ENCODE results near the gene FSTL4. TPM values are rescaled to one million over a fixed set of nuclear protein-coding genes. Genes with fewer than 3 reads are reported as not detected.

The FSTL4 gene
- total and polyA plus RNA-seq, 9 donors = 0.07 to 0.22 (median 0.15) TPM; not detected in 4

- H3K4me3 ChIP-seq = no peak overlapping the region
- no peaks in the 10 kb centered on the region for H3K27me3 ChIP-seq
- WGBS, 3 donors = 55 to 65% (median 57%) methylated on average over 8 of the region's 8 CpGs
- no peak overlapping the region for H3K27ac ChIP-seq
- no peaks in the 10 kb centered on the region for H3K9me3 ChIP-seq
- DNase-seq = no peak
- TF ChIP-seq EP300 (IDR thresholded peaks at IDR 0.05) = no peak
- TF ChIP-seq CTCF (IDR thresholded peaks at IDR 0.05) = no peak
- no peak for TF ChIP-seq POLR2A (IDR thresholded peaks at IDR 0.05)
- intact Hi-C loops (cut with DNase I) = loop anchor here in 1 of 4 donors (5.0 kb wide), 1 partner anchor 396 kb away; no protein-coding TSS in a partner anchor
- no peaks in the 10 kb centered on the region for H3K36me3 ChIP-seq
- no peaks in the 10 kb centered on the region for H3K4me1 ChIP-seq (ENCODE audit: insufficient read depth)
Observed at GRCh38 chr5:133382661-133383579, 229.4 kb downstream of the FSTL4 start.

GRCh38 chr5:133381571-133382365 is 230.6 kb downstream of the FSTL4 start:
- Histone ChIP-seq H3K4me3 (no peak overlapping the region), H3K4me1 (ENCODE audit: insufficient read depth) (no peaks in the 10 kb centered on the region), H3K27me3 (no peaks in the 10 kb centered on the region), H3K27ac (no peak overlapping the region), H3K36me3 (no peaks in the 10 kb centered on the region), H3K9me3 (no peaks in the 10 kb centered on the region)
- no peak for DNase-seq
- intact Hi-C loops (cut with DNase I) = loop anchor here in 1 of 4 donors (5.0 kb wide), 1 partner anchor 394 kb away; no protein-coding TSS in a partner anchor
- TF ChIP-seq POLR2A (IDR thresholded peaks at IDR 0.05) (no peak), EP300 (IDR thresholded peaks at IDR 0.05) (no peak), CTCF (IDR thresholded peaks at IDR 0.05) (no peak)
- 77 to 80% (median 77%) methylated on average over 14 of the region's 14 CpGs for WGBS, 3 donors

- 59 to 65% (median 61%) methylated on average over 3 of the region's 3 CpGs for whole genome bisulfite sequencing, 3 donors
- H3K4me3 ChIP-seq = no peak overlapping the region
Observed at GRCh38 chr5:133381041-133381440, 231.3 kb downstream of the FSTL4 start.

More at GRCh38 chr5:133381041-133381440, 231.3 kb downstream of the FSTL4 start:
- intact Hi-C loops (cut with DNase I) = loop anchor here in 1 of 4 donors (5.0 kb wide), 1 partner anchor 394 kb away; no protein-coding TSS in a partner anchor
- H3K4me1 ChIP-seq (ENCODE audit: insufficient read depth) = no peaks in the 10 kb centered on the region
- no peak for DNase-seq
- H3K36me3 ChIP-seq = no peaks in the 10 kb centered on the region
- H3K27ac ChIP-seq = no peak overlapping the region
- TF ChIP-seq POLR2A (IDR thresholded peaks at IDR 0.05) = no peak
- TF ChIP-seq CTCF (IDR thresholded peaks at IDR 0.05) = no peak
- no peak for TF ChIP-seq EP300 (IDR thresholded peaks at IDR 0.05)
- no peaks in the 10 kb centered on the region for H3K9me3 ChIP-seq
- no peaks in the 10 kb centered on the region for H3K27me3 ChIP-seq

Data from ovary (tissue), 9 donors.